HG03432 (cell line): ENCODE data around the gene ADM5.

ENCODE experiments used
- ATAC-seq: cut with Tn5 transposase; IDR thresholded peaks from one replicate; pipeline ENCODE4 v1.9.1; 2021; ENCODE audit warnings: mild to moderate bottlenecking, moderate library complexity; ENCODE audit not compliant: unreplicated experiment

The ADM5 gene, protein sequence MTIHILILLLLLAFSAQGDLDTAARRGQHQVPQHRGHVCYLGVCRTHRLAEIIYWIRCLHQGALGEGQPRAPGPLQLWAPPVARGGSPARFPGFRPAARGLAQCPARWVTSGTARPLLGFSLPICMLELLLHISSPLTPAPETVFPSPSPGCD

DNA sequence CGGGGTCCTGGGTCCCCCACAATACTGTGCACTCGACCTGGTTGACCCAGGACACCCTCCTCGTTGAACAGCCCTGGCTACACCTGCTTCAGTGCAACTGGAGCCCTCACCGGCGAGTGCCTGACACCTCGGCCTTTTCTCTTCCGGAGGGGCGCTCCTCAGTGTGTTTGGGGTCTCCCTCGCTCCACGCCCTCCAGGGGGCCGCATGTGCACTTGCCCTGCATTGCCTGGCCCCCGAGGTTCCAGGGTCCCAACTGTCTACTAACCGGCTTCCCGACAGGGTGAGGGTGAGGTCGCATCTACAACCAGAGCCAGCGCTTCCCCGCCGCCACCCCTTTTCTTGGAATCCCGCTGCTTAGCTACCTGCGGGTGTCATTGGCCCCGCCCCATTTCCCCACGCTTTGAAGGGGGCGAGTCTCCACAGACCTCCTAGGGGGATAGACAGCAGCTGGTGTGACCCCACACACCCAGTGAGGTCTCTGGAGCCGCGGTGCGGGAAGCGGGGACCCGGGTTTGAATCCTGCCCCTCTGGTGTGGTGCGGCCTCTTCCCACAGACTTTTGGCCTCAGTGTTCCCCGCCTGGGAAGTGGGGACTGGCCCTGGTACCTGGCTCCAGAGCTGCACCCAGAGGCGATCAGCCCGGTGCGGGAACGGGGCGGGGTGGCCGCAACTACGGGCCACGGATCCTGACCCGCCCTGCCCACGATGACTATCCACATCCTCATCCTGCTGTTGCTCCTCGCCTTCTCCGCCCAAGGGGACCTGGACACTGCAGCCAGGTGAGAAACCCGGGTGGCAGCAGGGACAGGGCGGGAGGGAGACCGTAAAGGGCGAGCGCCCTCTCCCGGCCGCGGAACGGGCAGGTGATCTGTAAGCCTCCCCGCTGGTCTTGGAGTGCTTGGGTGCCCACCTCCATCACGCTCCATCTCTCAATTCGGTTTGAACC is at the start of gene ADM5:
Gene ADM5 (plus strand): TSS at position 462 of the 946 bp plus-strand sequence. CDS start 244 bp downstream, at position 706.
- ATAC-seq = no peak

DNA sequence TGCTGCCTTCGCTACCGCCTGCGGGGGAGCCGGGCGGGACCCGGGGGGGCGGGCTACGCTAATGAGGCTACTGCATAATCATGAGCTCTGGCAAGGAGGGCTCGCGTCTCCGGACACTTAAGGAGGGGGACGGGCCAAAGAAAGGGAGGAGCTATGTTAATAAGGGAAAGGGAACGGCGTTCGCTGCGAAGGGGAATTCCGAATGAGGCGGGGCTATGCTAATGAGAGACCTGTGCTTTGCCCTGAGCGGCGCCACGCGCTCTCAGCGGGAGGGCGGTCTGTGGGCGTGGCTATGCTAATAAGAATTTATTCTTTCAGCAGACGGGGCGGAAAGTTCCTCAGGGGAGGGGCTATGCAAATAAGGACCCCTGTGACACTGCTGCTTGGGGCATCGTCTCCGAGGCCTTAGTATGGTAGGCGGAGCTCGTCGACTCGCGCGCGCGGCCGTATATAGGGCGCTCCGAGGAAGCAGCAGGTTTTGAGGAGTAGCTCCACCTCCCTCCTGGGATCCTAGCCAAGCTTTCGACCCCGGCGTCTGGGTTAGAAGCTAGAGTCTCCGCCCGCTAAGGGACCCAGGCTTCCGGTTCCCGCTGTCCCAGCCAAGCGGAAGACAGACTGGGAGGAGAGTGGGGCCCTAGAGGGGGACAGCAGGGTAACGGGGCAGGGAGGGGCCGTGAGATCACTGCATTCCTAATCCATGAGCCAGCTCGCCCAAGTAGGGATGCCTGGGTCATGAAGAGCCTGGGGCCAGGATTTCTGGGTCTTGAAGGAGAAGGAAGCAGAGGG is 49.1 kb upstream of the ADM5 start, which contains the start of gene RRAS:
Gene RRAS (minus strand): TSS at position 31 of the 786 bp plus-strand sequence. CDS start 45 bp downstream, outside the sequence.
- peak; percentile 67 for ATAC-seq

DNA sequence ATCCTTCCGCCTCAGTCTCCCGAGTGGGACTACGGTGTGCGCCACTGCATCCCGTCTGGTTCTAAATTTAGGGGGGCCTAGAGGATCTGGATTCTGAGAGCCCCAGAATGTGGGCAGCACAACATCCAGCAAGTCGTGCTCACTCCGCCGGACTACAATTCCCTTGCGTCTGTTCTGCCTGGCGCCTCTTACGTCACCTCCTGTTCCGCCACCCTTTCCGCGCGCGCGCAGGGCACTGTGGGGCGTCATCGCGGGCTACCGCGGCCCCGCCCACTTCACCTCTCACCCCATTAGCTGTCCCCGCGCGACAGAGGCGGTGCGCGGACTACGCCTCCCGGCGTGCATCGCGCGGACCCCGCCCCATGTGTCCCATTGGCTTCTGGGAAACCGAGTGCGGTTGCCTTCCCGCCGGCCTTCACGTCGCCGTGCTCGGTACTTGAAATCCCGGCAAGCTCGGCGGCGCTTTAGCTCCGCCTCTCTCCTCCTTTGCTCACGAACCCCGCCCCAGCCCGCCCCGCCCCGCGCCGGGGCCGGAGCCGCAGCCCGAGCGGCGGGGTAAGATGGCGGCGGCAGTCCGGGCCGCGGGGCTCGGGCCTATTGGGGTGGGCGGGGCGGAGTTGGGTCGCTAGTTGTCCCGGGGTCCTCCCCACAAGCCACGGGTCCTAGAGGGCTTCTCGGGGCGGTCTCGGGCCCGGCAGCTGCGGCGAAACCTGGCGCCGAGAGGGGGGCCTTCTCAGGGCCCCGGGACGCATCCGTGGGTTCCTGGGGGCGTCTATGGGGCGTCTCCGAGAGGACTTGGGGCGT is 47.5 kb upstream of the ADM5 start, which contains the start of gene SCAF1:
Gene SCAF1 (plus strand): TSS at position 522 of the 804 bp plus-strand sequence. CDS start 2,818 bp downstream, outside the sequence.
- ATAC-seq = peak; percentile 60

DNA sequence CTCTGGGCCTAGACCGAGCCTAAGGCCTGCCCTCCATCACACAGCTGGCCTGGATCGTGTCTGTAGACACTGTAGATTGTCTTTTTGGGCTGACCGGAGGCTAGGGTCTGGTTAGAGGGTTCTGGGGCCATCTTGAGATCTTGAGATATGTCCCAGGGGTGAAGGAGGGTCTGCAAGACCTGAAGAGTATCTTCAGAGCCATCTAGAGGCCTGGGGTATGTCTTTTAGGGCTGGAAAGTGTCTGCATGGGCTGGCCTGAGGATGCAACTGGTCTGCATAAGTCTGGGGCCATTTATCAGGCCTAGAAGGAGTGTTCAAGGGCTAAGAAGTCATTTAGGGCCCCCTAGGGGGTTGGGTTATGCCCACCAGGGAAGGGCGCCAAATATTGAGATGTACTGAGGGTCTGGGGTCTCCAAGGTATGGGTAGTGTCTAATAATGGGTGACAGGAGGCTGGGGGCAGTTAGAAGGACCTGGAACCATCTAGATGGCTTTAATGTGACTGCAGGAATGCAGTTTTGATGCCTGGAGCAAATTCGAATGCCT is 46.8 kb upstream of the ADM5 start:
- ATAC-seq = no peak

DNA sequence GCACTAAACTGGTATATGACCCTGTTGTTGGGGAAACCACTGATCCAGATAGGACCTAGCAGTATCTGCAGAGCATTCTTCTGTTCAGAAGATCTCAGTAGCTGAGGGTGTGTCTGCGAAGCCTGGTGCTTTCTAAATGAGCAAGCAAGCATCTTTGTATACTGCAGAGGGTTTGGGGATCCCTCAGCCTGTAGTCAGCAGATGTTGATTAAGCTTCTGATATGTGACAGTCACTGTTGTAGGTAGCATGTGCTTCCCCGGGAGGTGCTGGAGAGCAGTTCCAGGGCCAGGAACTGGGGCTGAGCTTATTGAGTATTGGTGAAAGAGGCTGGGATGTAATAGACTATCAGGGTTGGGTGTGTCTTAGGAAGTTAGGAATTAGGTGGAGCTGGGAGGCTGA is 45.9 kb upstream of the ADM5 start:
- ATAC-seq = no peak

DNA sequence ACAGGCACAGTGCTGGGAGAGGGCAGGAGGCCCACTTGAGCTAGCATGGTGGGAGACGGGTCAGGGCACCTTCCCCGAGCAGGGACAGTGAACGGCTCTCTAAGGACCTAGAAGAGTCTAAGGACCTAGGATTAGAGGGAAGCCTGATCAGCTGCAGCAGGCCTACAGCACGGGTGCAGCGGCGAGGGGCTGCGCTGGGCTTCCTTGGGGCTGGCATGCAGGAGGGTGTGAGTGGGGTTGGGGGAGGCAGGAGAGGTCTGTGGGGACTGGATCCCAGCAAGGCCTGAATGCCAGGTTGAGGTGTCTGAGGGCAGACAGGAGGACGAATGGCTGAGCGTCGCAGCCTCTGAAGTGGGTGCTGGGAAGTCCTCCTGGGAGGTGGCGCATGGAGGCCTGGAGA is 43.8 kb upstream of the ADM5 start:
- no peak for ATAC-seq

DNA sequence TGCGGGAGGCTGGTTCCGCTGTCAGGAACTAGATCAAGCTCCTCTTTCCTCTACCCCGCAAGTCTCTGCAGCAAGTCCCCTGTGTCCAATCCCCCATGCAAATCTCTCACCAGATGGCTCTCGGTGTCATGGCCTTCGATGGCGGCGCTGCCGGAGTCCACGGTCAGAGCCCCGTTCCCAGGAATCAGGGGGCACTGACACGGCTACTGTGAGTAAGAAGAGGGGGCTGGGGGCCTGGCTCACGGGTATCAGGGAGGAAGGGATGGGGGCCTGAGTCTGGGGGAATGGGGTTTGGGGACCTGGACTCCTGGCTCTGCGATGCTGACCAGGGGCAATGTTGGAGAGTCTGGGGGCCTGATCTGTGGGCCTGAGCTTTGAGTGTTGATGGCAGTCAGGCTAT is 43.4 kb upstream of the ADM5 start:
- no peak for ATAC-seq

DNA sequence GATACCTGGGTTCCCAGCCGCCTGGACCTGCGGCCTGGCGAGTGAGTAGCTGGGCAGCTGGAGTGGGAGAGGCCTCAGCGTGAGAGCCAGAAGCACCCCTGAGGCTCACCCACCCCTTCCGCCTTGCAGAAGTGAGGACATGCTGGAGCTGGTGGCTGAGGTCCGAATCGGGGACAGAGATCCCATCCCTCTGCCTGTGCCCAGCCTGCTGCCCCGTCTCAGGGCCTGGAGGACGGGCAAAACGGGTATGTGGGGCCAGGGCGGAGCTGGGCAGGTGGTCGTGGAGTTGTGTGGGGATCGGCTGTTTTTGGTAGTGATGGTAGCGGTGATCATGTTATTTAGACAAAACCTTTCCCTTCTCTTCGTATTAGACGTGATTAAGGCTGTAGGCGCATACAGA is 42.8 kb upstream of the ADM5 start:
- no peak for ATAC-seq

DNA sequence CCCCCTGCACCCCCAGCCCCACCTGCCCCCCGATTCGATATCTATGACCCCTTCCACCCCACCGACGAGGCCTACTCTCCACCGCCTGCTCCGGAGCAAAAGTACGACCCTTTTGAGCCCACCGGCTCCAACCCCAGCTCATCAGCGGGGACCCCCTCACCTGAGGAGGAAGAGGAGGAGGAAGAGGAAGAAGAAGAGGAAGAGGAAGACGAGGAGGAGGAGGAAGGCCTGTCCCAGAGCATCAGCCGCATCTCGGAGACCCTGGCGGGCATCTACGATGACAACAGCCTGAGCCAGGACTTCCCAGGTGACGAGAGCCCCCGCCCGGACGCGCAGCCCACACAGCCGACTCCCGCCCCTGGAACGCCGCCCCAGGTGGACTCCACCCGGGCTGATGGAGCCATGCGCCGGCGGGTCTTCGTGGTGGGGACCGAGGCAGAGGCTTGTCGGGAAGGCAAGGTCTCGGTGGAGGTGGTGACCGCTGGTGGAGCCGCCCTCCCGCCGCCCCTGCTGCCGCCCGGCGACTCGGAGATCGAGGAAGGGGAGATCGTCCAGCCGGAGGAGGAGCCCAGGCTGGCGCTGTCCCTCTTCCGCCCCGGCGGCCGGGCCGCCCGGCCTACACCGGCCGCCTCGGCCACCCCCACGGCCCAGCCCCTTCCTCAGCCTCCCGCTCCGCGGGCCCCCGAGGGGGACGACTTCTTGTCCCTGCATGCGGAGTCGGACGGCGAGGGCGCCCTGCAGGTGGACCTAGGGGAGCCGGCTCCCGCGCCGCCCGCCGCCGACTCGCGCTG is 38.2 kb upstream of the ADM5 start:
- ATAC-seq = no peak

DNA sequence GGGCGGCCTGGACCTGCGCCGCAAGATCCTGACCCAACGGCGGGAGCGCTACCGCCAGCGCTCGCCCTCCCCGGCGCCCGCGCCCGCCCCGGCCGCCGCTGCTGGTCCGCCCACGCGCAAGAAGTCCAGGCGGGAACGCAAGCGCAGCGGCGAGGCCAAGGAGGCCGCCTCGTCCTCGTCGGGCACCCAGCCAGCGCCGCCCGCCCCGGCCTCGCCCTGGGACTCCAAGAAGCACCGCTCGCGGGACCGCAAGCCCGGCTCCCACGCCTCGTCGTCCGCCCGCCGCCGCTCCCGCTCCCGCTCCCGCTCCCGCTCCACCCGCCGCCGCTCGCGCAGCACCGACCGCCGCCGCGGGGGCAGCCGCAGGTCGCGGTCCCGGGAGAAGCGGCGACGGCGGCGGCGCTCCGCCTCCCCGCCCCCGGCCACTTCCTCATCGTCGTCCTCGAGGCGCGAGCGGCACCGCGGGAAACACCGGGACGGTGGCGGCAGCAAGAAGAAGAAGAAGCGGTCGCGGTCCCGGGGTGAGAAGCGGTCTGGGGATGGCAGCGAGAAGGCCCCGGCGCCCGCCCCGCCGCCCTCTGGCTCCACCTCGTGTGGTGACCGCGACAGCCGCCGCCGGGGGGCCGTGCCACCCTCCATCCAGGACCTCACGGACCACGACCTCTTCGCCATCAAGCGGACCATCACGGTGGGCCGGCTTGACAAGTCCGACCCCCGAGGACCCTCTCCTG is 37.4 kb upstream of the ADM5 start:
- ATAC-seq = no peak

DNA sequence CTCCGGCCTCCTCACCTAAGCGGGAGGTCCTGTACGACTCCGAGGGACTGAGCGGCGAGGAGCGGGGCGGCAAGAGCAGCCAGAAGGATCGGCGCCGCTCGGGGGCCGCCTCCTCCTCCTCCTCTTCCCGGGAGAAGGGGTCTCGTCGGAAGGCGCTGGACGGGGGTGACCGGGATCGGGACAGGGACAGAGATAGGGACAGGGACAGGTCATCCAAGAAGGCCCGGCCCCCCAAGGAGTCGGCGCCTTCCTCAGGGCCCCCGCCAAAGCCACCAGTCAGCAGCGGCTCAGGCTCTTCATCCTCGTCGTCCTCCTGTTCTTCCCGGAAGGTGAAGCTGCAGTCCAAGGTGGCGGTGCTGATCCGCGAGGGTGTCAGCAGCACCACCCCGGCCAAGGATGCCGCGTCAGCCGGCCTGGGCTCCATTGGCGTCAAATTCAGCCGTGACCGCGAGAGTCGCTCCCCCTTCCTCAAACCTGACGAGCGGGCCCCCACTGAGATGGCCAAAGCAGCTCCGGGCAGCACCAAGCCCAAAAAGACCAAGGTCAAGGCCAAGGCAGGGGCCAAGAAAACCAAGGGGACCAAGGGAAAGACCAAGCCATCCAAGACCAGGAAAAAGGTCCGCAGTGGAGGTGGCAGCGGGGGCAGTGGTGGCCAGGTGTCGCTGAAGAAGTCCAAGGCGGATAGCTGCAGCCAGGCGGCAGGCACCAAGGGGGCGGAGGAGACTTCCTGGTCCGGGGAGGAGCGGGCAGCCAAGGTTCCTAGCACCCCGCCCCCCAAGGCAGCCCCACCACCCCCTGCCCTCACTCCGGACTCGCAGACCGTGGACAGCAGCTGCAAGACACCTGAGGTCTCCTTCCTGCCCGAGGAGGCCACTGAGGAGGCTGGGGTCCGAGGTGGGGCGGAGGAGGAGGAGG is 36.6 kb upstream of the ADM5 start:
- ATAC-seq = no peak

DNA sequence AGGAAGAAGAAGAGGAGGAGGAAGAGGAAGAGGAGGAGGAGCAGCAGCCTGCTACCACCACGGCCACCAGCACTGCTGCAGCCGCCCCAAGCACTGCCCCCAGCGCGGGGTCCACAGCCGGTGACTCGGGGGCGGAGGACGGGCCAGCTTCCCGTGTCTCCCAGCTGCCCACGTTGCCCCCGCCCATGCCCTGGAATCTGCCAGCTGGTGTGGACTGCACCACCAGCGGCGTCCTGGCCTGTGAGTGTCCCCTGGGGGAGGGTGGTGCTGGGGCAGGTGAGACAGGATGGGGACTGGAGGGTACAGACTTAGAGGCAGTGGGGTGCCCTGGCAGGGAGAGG is 36.0 kb upstream of the ADM5 start:
- ATAC-seq = no peak

DNA sequence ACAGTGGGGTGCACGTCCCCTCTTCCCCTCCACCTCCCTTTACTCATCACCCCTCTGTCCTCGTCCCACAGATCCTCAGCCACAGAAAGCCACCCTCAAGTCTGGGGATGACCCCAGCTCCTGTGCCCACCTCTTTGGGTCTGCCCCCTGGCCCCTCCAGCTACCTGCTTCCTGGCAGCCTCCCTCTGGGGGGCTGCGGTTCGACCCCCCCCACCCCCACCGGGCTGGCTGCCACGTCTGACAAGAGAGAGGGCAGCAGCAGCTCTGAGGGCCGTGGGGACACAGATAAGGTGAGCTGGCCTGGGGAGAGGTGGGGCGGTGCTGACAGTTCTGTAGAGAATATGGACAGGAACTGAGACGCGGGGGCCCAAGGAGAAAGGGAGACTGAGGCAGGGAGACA is 34.8 kb upstream of the ADM5 start:
- ATAC-seq = no peak

DNA sequence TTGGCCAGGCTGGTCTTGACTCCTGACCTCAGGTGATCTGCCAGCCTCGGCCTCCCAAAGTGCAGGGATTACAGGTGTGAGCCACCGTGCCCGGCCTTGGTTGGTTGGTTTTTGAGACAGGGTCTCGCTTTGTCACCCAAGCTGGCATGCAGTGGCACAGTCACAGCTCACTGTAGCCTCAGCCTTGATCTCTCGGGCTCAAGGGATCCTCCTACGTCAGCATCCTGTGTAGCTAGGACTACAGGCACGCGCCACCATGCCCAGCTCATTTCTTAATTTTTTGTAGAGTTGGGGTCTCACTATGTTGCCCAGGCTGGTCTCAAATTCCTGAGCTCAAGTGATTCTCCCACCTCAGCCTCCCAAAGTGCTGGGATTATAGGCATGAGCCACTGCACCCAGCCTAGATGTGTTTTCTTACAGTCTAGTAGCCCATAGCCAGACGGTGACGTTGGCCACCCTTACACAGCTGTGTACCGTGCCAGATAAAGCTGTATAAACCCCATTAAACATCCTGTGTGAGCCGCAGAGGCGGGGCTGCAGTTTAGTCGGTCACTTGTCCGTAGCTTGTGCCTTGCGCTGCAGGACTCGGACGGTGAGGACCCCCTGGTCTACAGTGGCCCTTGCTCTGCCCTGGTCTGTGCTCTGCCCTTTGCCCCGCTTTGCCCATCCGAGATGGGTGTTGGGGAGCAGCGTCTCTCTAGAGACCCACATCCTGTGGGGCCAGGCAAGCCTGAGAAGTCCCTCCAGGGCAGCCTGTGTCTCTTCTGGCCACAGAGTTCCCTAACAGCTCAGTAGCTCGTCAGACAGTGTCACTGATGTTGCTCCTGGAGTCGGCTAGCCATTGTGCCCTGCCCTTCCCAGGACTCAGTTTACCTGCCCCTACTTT is 33.6 kb upstream of the ADM5 start:
- ATAC-seq = no peak

DNA sequence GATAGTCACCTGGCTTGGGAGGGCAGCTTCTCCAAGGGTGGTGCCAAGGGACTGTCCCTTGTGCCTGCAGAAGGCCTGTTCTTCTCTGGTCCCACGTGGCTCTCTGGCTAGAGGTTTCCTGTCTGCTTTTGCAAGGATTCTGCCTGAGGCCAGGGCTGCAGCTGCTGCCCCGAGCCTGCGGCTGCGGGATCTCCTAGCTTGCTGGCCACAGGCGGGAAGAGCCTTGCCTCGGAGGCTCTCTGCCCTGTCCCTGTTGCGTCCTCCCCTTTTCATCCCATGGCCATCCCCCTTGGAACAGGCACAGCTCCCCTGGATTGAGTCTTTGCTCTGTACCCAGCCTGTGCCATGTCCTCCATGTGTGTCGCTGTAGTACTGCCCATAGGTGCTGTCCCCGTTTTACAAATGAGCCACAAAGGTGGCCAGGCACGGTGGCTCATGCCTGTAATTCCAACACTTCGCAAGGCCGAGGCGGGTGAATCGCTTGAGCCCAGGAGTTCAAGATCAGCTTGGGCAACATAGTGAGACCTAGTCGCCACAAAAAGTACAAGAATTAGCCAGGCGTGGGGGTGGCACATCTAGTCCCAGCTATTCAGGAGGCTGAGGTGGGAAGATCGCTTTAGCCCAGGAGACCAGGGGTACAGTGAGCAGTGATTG is 32.8 kb upstream of the ADM5 start:
- no peak for ATAC-seq

DNA sequence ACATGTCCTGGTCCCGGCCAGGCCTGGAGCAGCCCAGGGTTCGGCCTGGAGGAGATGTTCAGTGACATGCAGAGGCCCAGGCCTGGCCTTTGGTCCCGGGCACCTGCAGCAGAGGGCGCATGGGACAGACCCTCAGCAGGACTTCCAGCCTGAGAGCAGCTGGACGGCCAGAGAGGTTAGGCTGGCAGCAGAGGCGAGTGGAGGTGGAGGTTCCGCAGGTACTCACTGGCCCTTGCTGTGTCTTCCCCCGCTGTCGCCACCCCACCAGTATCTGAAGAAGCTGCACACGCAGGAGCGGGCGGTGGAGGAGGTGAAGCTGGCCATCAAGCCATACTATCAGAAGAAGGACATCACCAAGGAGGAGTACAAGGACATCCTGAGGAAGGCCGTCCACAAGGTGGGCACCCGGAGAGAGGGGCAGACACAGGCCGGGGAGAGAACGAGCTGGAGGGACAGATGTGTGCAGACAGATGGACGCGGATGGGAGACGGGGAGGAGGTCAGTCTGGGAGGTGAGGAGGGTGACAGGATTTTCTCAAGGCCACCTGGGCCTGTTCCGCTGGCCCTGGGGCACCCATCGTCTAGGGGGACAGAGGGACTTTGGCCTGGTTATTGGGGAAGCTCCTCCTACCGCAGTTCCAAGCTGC is 31.8 kb upstream of the ADM5 start:
- ATAC-seq = no peak
